ENCODE measurements around the gene UBA6. TPM values are rescaled to one million over a fixed set of nuclear protein-coding genes. Genes with fewer than 3 reads are reported as not detected.

UBA6 gene
- total RNA-seq, 2 donors from 2014 or later = 56.0 to 130 TPM

GRCh38 chr4:67566335-67566734 is 134.6 kb downstream of the UBA6 start:
- intact Hi-C loops (cut with DNase I) = no loop called here
- no peak for DNase-seq (ENCODE audit: low spot score)
- WGBS = 94% methylated on average over 3 of the region's 3 CpGs
- H3K9me3 ChIP-seq = no peaks in the 10 kb centered on the region
- H3K4me1 ChIP-seq (replicated peaks) = no peaks in the 10 kb centered on the region
- H3K36me3 ChIP-seq = no peaks in the 10 kb centered on the region
- TF ChIP-seq CTCF (IDR thresholded peaks at IDR 0.05) (no peak), POLR2AphosphoS5 (IDR thresholded peaks at IDR 0.05) (no peak)
- H3K27ac ChIP-seq = no peak overlapping the region
- no peak overlapping the region for H3K4me3 ChIP-seq
- H3K27me3 ChIP-seq (replicated peaks; ENCODE audit: insufficient read depth) = no peaks in the 10 kb centered on the region

GRCh38 chr4:67565284-67565683 is 135.7 kb downstream of the UBA6 start:
- Histone ChIP-seq H3K4me1 (replicated peaks) (no peaks in the 10 kb centered on the region), H3K9me3 (no peaks in the 10 kb centered on the region), H3K27me3 (replicated peaks; ENCODE audit: insufficient read depth) (no peaks in the 10 kb centered on the region), H3K27ac (no peak overlapping the region), H3K36me3 (no peaks in the 10 kb centered on the region), H3K4me3 (no peak overlapping the region)
- TF ChIP-seq CTCF (IDR thresholded peaks at IDR 0.05) = no peak
- no peak for TF ChIP-seq POLR2AphosphoS5 (IDR thresholded peaks at IDR 0.05)
- TF ChIP-seq POLR2A (IDR thresholded peaks at IDR 0.05) = no peak
- no peak for DNase-seq (ENCODE audit: low spot score)
- intact Hi-C loops (cut with DNase I) = no loop called here

Small RNAs within 50 kb of the gene (small RNA-seq; reads per million reads assigned to genes)
- 0 reads per million in 2 donors for gene AC096720.1
- gene RF00091 = 0 reads per million in 2 donors

Other genes with a start within 250 kb of the UBA6 start
- 10 to 100 TPM; 26.4 to 33.2 TPM for gene CENPC, start 155.7 kb downstream of the UBA6 start, total RNA-seq
- gene STAP1, start 142.4 kb downstream of the UBA6 start, total RNA-seq = under 1 TPM in 1 of 2 donors, not detected in 1; 0.34 TPM
- gene GNRHR, start 53.2 kb upstream of the UBA6 start, total RNA-seq = not detected
- gene TMPRSS11D, start 182.8 kb upstream of the UBA6 start, total RNA-seq = not detected